ENCODE data around the gene YPEL3. TPM values are rescaled to one million over a fixed set of nuclear protein-coding genes. Genes with fewer than 3 reads are reported as not detected.

YPEL3 gene
- total RNA-seq, 2 donors from 2014 or later = 28.3 to 84.8 TPM

DNA sequence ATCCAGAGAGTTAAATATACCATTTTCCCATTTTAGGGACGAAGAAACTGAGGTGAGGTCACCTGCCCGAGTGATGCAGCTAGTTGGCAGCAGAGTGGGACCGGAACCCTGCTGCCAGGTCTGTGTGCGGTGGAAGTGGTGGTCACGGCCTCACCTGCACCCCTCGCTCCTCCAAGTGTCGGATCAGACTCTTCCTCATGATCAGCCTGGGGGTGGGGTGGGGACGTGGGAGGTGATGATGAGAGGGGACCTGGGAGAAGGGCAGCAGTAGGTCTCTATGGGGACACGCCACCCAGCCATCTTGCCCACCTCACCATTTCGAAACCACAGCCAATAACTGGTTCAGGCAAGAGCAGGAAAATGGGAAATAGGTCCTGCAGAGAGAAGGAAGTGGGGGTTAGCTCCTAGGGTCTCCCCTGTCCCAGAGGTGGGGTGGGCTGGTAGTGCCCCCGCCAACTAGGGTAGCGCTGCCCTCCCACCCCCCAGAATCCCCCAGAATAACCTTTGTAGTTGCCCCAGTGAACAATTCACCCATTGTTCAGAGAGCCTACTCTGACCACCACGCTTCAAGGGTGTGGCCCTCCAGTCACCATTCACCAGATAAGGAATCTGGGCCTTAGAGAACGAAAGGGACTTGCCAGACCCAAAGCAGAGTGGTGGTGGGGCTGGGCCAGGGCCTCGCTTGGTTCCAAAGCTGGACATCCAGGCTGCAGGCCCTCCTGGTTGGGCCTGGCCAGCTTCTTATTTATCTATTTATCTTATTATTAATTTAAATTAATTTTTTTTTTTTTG is 12.2 kb upstream of the YPEL3 start:
- intact Hi-C loops (cut with DNase I) = no loop called here
- H3K9me3 ChIP-seq = no peaks in the 10 kb centered on the region
- ATAC-seq = no peak
- no peaks in the 10 kb centered on the region for H3K27me3 ChIP-seq
- 91 to 97% methylated on average over 8 to 13 of the region's 15 CpGs for WGBS, 2 donors
- H3K27ac ChIP-seq = no peak overlapping the region
- no peaks in the 10 kb centered on the region for H3K4me1 ChIP-seq
- H3K4me3 ChIP-seq = no peak overlapping the region
- no peak for DNase-seq
- TF ChIP-seq POLR2A (IDR thresholded peaks at IDR 0.05) = no peak
- TF ChIP-seq, protein P1, sequence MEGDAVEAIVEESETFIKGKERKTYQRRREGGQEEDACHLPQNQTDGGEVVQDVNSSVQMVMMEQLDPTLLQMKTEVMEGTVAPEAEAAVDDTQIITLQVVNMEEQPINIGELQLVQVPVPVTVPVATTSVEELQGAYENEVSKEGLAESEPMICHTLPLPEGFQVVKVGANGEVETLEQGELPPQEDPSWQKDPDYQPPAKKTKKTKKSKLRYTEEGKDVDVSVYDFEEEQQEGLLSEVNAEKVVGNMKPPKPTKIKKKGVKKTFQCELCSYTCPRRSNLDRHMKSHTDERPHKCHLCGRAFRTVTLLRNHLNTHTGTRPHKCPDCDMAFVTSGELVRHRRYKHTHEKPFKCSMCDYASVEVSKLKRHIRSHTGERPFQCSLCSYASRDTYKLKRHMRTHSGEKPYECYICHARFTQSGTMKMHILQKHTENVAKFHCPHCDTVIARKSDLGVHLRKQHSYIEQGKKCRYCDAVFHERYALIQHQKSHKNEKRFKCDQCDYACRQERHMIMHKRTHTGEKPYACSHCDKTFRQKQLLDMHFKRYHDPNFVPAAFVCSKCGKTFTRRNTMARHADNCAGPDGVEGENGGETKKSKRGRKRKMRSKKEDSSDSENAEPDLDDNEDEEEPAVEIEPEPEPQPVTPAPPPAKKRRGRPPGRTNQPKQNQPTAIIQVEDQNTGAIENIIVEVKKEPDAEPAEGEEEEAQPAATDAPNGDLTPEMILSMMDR (IDR thresholded peaks at IDR 0.05) = no peak
- H3K36me3 ChIP-seq (replicated peaks in 1 of 2; ENCODE audit: insufficient read depth in 1 of 2, low read depth in 2 of 2) = no peaks in the 10 kb centered on the region

DNA sequence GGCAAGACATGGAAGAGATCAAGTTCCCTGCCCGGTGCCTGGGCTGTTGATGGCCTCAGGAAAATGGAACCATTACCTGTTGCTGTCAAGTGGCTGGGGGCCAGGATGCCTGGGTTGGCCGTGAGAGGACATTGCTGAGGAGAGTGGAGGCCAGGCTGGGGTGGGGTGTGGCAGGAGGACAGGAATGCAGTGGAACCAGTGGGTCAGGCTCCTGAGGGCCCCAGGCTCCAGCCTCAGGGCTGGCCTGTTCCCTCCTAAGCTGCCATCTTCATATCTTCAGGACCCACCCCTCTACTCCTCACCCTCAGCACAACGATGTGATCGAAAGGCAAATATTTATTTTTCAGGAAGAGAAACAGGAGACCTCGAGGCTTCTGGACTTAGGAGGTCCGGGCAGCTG is 8.5 kb upstream of the YPEL3 start:
- Histone ChIP-seq H3K9me3 (no peaks in the 10 kb centered on the region), H3K27ac (no peak overlapping the region), H3K4me3 (no peak overlapping the region), H3K4me1 (no peaks in the 10 kb centered on the region), H3K36me3 (replicated peaks in 1 of 2; ENCODE audit: insufficient read depth in 1 of 2, low read depth in 2 of 2) (no peaks in the 10 kb centered on the region), H3K27me3 (no peaks in the 10 kb centered on the region)
- 52 to 58% methylated on average over 6 of the region's 6 CpGs for WGBS, 2 donors
- DNase-seq (no peak), ATAC-seq (no peak)
- intact Hi-C loops (cut with DNase I) = no loop called here
- no peak for TF ChIP-seq POLR2A (IDR thresholded peaks at IDR 0.05)
- TF ChIP-seq, protein P1 (IDR thresholded peaks at IDR 0.05) = no peak

DNA sequence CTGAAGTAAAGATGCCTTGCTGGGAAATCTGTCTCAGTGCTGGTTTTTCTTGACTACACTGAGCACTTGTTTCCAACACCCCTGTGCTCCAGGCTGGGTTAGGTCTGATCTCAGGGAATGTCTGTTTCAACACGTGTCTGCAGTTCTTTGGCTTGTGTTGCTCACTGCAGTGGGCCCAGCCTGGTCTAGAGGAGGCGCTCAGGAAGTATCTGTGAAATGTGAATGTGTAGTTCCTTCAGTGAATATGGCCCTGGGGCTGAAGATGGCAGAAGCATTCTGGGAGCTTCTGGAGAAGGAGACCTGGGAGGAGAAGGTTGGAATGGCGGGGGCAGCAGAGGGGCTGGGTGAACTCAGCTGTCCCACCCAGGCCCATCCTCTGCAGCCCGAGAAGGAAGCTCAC is 8.1 kb upstream of the YPEL3 start:
- Histone ChIP-seq H3K36me3 (replicated peaks in 1 of 2; ENCODE audit: insufficient read depth in 1 of 2, low read depth in 2 of 2) (no peaks in the 10 kb centered on the region), H3K27me3 (no peaks in the 10 kb centered on the region), H3K4me1 (no peaks in the 10 kb centered on the region), H3K9me3 (no peaks in the 10 kb centered on the region), H3K4me3 (no peak overlapping the region), H3K27ac (no peak overlapping the region)
- no peak for DNase-seq
- ATAC-seq = no peak
- TF ChIP-seq, protein P1 (IDR thresholded peaks at IDR 0.05) = no peak
- no peak for TF ChIP-seq POLR2A (IDR thresholded peaks at IDR 0.05)
- 80 to 83% methylated on average over 4 of the region's 4 CpGs for WGBS, 2 donors
- intact Hi-C loops (cut with DNase I) = no loop called here

DNA sequence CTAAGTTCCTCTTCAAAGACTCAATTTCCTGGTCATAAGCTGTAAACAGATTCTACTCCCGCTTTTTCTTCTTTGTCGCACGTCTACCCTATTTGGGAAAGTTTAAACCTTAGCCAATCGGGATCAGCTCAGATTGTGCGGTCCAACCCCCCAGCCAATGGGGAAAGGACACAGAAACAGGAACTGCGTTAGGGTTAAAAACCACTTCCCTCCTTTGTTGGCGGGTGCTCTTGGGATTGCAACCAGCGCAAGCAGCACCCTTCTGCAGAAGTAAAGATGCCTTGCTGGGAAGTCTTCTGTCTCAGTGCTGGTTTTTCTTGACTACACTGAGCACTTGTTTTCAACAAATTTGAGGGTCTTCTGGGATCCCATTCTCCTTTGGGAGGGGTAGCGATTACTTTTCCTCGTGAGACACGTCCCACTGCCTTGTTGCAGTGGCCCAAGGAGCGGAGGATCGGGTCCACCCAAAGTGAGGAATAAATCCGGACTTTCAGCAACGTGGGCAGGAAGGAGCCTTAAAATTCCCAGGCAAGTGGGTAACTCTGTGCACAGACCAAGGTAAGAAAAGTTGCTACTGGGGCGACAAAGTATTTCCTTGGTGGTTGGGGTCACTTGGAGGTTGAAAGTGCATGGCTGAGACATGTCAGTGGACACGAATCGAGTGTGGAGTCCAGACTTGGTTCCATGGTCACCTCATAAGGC is 1.0 kb upstream of the YPEL3 start:
- H3K4me3 ChIP-seq = no peak overlapping the region
- peak overlapping the region in 3 of 4 donors; percentile 90 to 93 (median 92) for H3K27ac ChIP-seq
- H3K27me3 ChIP-seq = no peaks in the 10 kb centered on the region
- DNase-seq (no peak), ATAC-seq (no peak)
- intact Hi-C loops (cut with DNase I) = no loop called here
- WGBS, 2 donors = 92 to 95% methylated on average over 18 of the region's 18 CpGs
- TF ChIP-seq POLR2A (IDR thresholded peaks at IDR 0.05) = no peak
- TF ChIP-seq, protein P1 (IDR thresholded peaks at IDR 0.05) = no peak
- peaks cover 0 to 2% of the 10 kb centered on the region in 2 donors for H3K36me3 ChIP-seq (replicated peaks in 1 of 2; ENCODE audit: insufficient read depth in 1 of 2, low read depth in 2 of 2)
- no peaks in the 10 kb centered on the region for H3K9me3 ChIP-seq
- H3K4me1 ChIP-seq = peaks cover 35% of the 10 kb centered on the region

Measured in body of pancreas (tissue), 4 donors.